RKO (cell line): ENCODE measurements around the gene NOP14.
"Not testable (repeated sequence)": the region's sequence is repeated elsewhere in the genome, so short reads cannot be mapped to it uniquely, and the experiment has no call there.

ENCODE experiments used
- DNase-seq: peaks from one replicate; pipeline ENCODE4 v3.0.0-alpha.2; 2016; ENCODE audit warnings: low spot score

NOP14 gene

DNA sequence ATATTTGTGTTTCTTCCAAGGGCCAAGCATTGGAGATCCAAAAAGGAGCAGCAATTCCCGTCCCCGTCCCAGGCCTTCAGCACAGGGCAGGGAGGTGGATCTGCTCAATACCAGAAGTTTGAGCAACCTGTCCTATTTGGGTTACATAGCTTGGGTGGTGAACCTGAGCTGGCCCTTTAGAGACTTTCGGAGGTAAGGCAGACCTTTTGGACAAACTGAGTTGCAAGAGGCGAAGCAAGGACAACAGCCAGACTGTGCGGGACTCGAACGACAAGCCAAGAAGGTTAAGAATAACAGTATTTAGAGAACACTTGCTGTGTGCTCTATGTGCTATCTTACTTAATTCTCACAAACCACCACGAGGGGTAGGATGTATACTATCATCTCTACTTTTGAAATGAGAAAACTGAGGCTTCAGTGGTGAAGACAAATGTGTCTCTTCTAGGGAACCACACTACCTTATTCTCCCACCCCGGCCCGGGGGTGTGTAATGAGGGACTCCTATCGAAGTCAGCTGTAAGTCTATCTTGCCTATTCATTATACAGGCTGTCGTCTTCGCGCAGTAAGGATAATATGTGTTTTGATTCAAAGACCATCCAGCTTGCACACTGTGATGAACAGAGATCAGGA, 1.3 kb downstream of the NOP14 start:
- peak; percentile 65 for DNase-seq

GRCh38 chr4:2961421-2961810, 1.8 kb downstream of the NOP14 start:
- peak; percentile 55 for DNase-seq

DNA sequence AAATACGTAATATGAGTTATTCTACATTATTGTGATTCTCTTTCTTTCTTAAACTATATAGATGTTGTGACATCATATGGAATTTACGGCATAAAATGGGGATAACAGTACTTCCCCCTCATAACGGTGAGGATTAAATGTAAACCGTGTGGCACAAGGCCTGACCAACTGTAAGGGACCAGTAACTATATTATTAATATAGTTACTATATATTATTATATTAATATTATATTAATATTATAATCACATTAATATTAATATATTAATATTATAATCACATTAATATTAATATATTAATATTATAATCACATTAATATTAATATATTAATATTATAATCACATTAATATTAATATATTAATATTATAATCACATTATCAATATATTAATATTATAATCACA, 2.8 kb downstream of the NOP14 start:
- not testable (repeated sequence) for DNase-seq

DNA sequence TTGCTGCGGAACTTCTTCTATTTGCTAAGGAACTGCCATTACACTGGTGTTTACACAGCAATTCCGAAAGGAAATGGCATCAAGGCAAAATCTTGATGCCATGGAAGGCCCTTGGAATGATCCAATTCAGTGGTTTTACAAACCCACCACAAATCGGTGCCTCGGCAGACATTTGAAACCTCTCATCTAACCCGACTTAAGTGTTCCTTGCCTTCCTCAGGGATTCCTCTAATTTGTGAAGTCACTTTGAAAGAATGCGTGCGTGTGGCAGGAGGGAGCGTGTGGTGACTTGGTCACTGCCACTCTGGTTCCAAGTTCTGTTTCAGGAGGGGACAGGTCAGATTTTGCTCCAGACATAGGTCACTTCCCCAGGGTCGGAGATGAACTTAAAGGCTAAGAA, 4.8 kb downstream of the NOP14 start:
- DNase-seq: no peak

- DNase-seq: not testable (repeated sequence)
Measured at GRCh38 chr4:2955186-2956044, 7.8 kb downstream of the NOP14 start.

GRCh38 chr4:2954358-2955185, 8.6 kb downstream of the NOP14 start:
- no peak for DNase-seq

- no peak for DNase-seq
Measured at GRCh38 chr4:2953496-2953895, 9.7 kb downstream of the NOP14 start.

DNA sequence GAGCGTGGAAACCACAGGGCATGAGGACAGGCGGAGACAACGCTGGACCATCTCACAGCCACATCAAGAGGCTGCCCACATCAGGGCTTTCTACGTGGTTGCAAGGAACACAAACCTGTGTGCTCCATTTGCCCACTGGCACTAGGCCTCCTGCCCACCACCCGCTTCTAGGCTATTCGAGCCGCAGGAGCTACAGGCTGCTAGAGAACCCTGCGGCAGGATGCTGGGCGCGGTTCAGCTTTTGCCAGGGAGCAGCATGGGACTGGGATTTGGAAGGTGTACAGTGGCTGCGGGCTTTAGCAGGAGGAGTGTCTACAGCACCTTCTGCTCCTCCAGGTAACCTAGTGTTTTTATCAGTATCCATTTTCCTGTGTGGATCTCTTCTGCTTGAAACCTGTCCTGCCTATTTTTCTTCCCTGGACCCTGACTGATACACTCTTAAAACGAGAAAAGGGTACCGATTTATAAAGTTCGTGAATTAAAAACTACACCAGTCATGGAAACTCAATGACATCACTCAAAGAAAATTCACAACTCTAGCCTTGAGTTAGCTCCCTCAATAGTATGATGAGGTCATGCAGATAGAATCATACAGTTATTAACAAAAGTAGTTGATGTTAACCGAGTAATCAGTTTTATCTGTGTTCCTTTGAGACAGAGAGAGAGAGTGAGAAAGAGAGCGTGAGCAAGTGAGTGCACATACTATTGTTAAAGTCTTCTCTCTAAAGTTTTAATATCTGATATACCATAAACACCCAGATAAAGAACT, 12.8 kb downstream of the NOP14 start:
- no peak for DNase-seq

DNA sequence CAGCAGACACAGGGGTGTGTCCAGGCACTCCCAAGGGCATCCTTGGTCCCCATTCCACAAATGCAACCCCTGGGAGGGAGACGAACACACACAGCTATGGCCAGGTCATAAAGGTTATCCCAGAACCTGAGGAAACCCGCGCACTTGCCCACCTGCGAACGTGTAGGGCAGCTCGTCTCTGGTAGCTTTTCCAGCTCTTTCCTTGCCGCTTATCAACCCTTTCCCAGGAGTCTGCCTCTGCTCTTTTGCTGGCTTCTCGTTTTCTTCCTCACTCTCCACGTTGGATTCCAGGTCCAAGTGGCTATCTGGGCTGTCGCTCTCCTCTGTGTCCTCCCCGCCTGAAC, 13.5 kb downstream of the NOP14 start:
- DNase-seq: no peak

- peak; percentile 55 for DNase-seq
Measured at GRCh38 chr4:2948895-2949781, 14.1 kb downstream of the NOP14 start.

- no peak for DNase-seq
Measured at GRCh38 chr4:2947926-2948325, 15.3 kb downstream of the NOP14 start.

GRCh38 chr4:2946812-2947600, 16.2 kb downstream of the NOP14 start:
- no peak for DNase-seq

- DNase-seq: not testable (repeated sequence)
Measured at GRCh38 chr4:2945619-2946604, 17.3 kb downstream of the NOP14 start.

DNA sequence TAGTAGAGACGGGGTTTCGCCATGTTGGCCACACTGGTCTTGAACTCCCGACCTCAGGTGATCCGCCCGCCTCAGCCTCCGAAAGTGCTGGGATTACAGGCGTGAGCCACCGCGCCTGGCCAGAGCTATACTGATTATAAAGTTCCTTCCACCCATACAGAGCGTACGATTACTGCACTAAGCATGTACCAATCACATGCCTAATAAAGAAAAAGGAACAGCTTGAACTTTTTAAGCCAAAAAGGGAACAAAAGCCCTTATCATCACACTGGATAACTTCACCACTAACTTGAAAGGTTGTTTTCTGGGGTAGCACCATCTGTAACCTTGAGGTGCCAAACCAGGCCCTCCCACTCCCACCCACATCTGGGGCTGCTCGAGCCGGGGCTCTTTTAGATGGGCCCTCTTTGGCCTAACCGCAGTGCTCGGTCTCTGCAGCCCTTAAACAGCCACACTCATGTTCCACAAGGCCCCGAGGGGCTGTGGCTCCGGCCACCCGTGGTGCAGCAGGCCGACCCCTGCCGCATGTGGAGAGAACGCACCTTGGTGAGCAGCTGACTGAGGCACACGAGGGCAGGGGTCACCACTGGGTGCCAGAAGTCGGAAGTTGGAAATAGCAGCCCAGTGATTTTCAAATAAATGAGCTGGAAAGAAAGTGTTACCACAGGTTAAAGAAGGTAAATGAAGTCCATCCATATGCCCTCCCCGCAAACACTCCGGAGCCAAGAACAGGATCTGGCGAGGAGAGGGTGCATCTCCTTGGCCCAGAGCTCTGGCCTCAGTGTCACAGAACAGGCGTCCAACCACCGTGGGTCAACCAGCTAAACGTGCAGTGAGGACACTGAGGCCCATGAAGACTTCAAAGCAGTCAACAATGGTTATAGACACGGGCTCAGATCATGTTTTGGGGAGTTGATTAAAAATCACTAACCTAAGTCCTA, 18.4 kb downstream of the NOP14 start:
- DNase-seq: no peak

GRCh38 chr4:2944091-2944482, 19.1 kb downstream of the NOP14 start:
- DNase-seq: no peak

DNA sequence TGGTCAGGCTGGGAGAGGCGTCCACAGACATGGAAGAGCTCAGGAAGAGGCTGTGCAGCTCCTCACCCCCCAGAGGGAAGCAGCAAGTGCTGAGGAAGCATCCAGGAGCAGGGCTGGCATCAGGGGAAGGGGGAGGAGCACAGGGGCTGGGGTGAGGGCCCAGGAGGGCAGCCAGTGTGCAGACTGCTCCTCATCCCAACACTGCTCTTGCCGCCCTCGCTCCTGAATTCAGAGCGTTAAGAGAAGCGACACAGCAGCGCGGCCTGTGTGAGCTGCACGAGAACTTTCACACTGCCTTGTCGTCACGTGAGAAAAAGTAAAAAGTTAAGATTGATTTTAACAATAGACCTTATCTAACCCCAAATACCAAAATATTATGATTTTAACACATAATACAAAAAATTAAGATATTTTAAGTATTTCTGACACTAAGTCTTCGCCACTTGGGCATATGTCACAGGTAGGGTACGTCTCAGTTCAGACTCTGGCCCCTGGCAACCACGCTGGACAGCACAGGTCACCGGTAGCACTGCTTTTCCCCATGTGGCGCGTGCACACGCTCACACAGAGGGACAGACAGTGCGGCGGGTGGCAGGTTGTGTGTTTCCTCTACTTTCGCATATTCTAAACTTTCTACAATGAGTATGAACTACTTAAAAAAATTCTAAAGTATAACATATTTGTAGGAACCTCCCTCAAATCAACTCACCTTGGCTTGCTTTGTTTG, 19.7 kb downstream of the NOP14 start:
- DNase-seq: no peak
